ENCODE measurements around the gene CCDC32. TPM values are rescaled to one million over a fixed set of nuclear protein-coding genes. Genes with fewer than 3 reads are reported as not detected.
"Not testable (repeated sequence)": the region's sequence is repeated elsewhere in the genome, so short reads cannot be mapped to it uniquely, and the experiment has no call there.

CCDC32 gene, protein sequence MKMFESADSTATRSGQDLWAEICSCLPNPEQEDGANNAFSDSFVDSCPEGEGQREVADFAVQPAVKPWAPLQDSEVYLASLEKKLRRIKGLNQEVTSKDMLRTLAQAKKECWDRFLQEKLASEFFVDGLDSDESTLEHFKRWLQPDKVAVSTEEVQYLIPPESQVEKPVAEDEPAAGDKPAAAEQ
- total RNA-seq: 17.0 TPM

- DNase-seq (ENCODE audit: low read depth in 2 of 3, low spot score in 2 of 3): peak; percentile 82 to 99 (median 97)
Measured at GRCh38 chr15:40564591-40565332, at the start of gene CCDC32. CCDC32 (minus strand) TSS chr15:40565042; CDS start chr15:40563015, 2,027 bp downstream.

DNA sequence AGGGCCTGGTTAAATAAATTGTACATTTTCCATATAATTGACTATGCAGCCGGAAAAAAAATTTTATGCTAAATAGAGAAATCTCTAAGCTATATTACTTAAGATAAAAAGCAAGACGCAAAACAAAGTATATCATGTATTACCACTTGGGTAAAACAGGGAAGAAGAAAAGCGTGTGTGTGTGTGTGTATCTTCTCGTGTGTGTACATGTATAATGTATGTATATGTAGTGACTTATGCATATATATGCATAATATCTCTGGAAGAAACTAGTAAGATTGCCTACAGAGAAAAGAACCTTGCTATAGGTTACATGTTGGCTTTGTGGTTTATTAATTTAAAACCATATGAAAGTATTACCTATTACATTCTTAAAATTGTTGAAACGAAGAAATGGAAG, 48.2 kb upstream of the CCDC32 start:
- no peak for DNase-seq (ENCODE audit: low read depth in 2 of 3, low spot score in 2 of 3)

GRCh38 chr15:40603935-40604334, 39.1 kb upstream of the CCDC32 start:
- DNase-seq (ENCODE audit: low read depth in 2 of 3, low spot score in 2 of 3): no peak

- DNase-seq (ENCODE audit: low read depth in 2 of 3, low spot score in 2 of 3): no peak
Measured at GRCh38 chr15:40600956-40601355, 36.1 kb upstream of the CCDC32 start.

GRCh38 chr15:40598672-40599071, 33.8 kb upstream of the CCDC32 start:
- DNase-seq (ENCODE audit: low read depth in 2 of 3, low spot score in 2 of 3): no peak

- DNase-seq (ENCODE audit: low read depth in 2 of 3, low spot score in 2 of 3): no peak
Measured at GRCh38 chr15:40598126-40598525, 33.3 kb upstream of the CCDC32 start.

DNA sequence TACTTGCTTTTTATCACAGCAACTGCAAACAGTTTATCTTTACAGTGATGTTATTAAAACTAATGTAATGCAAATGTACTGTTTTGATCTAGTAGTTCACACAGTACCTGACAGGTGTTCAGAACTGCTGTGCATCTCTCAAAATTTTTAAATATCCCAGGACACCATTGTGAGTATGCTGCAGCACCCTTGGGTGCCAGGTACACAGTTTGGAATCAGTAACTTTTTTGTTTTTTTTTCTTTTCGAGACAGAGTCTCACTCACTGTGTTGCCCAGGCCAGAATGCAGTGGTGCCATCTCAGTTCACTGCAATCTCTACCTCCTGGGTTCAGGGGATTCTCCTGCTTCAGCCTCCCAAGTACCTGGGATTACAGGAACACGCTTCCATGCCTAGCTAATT, 32.2 kb upstream of the CCDC32 start:
- no peak for DNase-seq (ENCODE audit: low read depth in 2 of 3, low spot score in 2 of 3)

DNA sequence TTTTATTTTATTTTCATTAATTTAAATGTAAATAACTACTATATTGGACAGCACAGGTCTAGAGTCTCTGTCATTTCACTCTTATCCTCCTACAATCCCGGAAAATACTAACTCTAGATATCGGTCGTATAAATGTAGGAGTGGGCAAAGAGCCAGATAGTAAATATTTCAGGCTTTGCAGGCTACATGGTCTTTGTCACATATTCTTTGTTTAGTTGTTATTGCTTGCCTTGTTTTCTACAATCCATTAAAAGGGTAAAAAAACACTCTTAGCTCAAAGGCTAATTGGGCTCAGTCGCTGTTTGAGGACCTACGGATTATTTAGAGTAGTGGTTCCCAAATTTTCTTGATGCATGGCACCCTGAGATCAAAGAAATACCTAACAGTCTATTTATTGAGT, 30.9 kb upstream of the CCDC32 start:
- no peak for DNase-seq (ENCODE audit: low read depth in 2 of 3, low spot score in 2 of 3)

DNA sequence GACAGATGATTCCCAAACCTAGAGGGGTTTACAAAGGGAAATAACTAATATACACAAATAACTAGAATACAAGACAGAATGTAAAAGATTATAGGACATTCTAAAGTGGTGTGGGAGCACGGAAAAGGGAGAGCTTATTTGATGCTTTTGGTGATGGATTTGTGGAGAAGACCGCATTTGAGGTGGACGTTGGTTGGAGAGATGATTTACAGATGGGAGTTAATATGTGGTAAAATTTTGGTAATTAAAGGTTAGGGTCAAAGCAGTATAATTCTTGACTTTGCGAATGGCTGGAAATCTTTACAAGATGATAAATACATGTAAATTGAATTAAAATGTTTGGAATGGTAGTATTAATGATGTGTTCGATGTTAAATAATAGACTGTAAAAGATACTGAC, 30.4 kb upstream of the CCDC32 start:
- no peak for DNase-seq (ENCODE audit: low read depth in 2 of 3, low spot score in 2 of 3)

- no peak for DNase-seq (ENCODE audit: low read depth in 2 of 3, low spot score in 2 of 3)
Measured at GRCh38 chr15:40594429-40594836, 29.6 kb upstream of the CCDC32 start.

- peak; percentile 79 to 98 (median 91) for DNase-seq (ENCODE audit: low read depth in 2 of 3, low spot score in 2 of 3)
Measured at GRCh38 chr15:40593588-40594428, 29.0 kb upstream of the CCDC32 start, which contains the start of gene KNL1. KNL1 (plus strand) TSS chr15:40594249; CDS start chr15:40602932, 8,683 bp downstream.

- DNase-seq (ENCODE audit: low read depth in 2 of 3, low spot score in 2 of 3): no peak
Measured at GRCh38 chr15:40593165-40593564, 28.3 kb upstream of the CCDC32 start.

- DNase-seq (ENCODE audit: low read depth in 2 of 3, low spot score in 2 of 3): no peak
Measured at GRCh38 chr15:40591389-40591788, 26.5 kb upstream of the CCDC32 start.

- no peak for DNase-seq (ENCODE audit: low read depth in 2 of 3, low spot score in 2 of 3)
Measured at GRCh38 chr15:40590667-40591050, 25.8 kb upstream of the CCDC32 start.

DNA sequence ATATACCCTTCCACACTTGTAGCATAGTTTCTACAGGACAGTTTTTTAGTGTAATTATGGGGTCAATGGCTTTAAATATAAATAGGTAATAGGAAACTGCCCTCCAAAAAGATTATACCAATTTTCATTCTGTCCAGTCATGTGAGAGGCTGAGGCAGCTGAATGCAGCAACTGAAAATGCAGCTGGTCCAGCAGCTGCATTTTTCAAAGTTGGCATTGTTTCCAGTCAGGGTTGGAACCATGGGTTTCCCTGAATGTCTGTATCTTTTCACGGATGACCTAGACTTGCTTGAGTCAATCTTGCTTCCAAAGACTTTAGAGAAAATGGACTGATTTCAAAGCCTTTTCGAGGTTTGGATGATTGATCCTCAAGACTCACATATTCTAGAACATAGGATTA, 19.3 kb upstream of the CCDC32 start:
- DNase-seq (ENCODE audit: low read depth in 2 of 3, low spot score in 2 of 3): no peak

- DNase-seq (ENCODE audit: low read depth in 2 of 3, low spot score in 2 of 3): peak in 1 of 3 donors; percentile 34
Measured at GRCh38 chr15:40582726-40583246, 17.9 kb upstream of the CCDC32 start.

DNA sequence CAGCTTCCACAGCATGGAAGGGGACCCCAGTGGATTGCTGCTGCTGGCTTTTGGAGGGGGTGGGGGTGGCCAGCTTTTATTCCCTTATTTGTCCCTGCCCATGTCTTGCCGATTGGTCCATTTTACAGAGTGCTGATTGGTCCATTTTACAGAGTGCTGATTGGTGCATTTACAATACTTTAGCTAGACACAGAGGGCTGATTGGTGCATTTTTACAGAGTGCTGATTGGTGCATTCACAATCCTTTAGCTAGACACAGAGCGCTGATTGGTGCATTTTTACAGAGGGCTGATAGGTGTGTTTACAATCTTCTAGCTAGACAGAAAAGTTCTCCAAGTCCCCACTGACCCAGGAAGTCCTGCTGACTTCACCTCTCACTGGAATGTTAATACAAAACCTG, 17.0 kb upstream of the CCDC32 start:
- not testable (repeated sequence) for DNase-seq (ENCODE audit: low read depth in 2 of 3, low spot score in 2 of 3)

DNA sequence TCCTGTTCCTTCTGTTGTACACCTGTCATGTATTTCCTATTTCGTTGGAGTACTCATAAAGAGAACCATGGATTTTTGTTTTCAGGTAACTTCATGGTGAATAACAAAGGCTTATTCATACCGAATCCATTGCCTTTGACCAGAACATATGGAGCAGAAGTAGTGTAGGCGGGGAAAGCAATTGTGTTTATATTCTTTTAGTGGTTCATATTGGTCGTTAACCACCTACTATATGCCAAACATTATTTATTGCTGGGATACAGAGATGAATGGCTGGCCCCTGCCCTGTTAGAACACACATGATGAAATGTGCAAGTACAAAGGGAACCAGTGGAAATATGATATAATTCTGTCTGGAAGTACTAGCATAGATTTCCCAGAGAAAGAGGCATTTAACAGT, 14.1 kb upstream of the CCDC32 start:
- no peak for DNase-seq (ENCODE audit: low read depth in 2 of 3, low spot score in 2 of 3)

- DNase-seq (ENCODE audit: low read depth in 2 of 3, low spot score in 2 of 3): not testable (repeated sequence)
Measured at GRCh38 chr15:40576914-40577313, 12.1 kb upstream of the CCDC32 start.

DNA sequence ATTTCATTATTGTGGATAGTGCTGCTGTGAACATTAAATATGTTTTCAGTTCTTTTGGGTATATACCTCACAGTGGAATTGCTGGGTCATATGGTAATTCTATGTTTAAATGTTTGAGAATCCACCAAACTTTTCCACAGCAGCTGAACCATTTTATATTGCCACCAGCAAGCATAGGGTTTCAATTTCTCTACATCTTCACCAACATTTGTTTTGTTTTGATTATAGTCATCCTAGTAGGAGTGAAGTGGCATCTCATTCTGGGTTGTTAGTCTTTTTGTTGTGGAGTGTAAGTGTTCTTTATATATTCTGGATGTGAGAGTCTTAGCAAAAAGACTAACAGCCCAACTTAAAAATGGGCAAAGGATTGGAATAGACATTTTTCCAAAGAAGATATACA, 10.3 kb upstream of the CCDC32 start:
- no peak for DNase-seq (ENCODE audit: low read depth in 2 of 3, low spot score in 2 of 3)

Data from hematopoietic multipotent progenitor cell (in vitro differentiated cells).